GM21723 (cell line): ENCODE data around the gene SCARB1.

Source experiments
- ATAC-seq: cut with Tn5 transposase; IDR thresholded peaks from one replicate; pipeline ENCODE4 v1.9.1; 2021; ENCODE audit warnings: mild to moderate bottlenecking, moderate library complexity; ENCODE audit not compliant: unreplicated experiment

Gene SCARB1

DNA sequence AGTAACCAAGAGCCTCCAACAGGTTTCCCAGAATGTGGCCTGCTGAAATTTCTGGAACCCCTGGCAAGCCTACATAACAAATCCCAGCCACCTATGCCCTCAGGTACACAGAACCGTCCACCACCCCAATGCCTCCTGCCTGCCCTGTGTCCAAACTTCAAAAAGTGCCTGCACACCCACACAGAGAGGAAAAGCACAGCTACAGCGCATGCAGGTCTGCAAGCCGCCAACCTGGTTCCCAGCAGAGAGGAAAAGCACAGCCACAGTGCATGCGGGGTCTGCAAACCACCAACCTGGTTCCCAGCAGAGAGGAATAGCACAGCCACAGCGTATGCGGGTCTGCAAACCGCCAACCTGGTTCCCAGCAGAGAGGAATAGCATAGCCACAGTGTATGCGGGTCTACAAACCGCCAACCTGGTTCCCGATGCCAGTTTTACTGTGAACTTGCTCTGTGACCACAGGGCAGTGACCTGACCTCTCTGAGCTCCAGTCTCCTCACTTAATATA, 113.5 kb downstream of the SCARB1 start:
- ATAC-seq = no peak

DNA sequence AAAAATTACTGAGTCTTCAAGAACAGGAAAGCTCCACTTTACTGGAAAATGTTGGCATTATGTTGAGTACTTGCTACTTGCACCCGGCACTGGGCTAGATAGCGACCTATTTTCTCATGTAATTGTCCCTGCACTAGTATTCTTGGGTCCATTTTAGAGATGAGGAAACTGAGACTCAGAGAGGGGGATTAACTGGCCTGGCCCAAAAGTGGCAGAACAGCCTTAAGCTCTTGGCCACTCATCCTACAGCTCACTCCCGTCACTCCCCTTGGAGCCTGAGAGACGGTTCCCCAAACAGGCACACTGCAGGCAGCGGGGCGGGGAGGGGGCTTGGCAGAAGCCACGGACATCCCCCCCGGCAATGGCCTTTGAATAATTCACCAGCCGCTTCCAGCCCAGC, 113.9 kb downstream of the SCARB1 start:
- ATAC-seq = no peak

DNA sequence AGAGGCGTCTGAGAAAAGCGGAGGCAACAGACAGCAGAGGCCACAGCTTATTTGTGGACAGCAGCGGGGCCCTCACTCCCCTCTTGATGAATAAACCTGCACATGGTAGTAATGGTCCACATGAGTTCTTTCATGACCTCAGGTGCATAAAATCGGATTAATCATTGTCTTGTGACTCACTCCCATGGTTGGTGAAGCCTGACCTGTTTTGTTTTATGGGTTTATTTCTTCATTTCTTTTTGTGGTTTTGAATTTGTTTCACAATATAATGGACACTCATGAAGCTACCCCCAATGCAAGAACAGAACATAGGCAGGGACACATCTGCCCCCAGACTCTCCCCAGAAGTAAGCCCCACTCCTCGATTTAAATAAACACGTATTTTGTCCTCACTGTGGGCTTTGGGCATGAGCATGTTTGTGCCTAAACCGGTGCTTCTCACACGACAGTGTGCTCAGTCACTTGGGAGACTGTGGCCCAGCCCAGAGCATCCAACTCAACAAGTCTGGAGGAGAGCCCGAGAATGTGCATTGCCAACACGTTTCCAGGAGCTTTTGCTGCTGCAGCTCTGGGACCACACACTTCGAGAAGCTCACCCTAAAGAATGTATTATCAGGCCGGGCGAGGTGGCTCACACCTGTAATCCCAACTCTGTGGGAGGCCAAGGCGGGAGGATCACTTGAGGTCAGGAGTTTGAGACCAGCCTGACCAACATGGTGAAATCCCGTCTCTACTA, 116.1 kb downstream of the SCARB1 start:
- ATAC-seq = no peak

DNA sequence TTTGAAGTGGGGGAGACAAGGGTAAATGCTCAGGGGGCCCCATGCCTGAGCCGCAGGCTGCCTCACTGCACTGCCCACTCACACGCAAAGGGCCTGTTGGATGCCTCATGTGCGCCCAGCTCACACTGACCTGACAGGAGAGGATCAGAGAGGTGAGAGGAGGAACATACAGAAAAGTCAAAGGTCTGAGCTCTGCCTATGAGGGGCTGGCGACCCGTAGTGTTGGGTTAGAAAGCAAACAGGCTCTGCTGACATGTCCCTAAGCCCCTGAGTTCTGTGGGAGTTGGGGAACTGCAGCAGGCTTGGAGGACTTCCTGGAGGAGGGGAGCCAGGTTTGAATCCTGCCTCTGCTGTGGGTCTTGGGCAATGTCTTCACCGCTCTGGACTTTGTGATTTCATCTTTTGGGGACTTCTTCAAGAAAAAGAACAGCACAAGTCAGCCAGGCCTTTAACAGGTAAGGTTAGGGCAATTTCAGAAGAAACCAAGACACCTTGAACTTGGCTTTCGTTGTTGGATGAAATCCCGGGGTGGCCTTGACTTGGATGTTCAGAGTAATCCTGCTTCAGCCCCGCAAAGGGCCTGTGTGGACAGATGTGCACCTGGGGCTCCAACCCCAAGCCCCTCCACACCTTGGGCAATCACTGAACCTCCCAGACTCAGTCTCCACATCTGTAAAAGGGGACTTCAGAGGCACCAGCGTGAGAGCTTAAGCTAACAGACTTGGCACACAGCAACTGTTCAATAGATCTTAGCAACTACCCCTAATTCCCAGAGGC, 116.8 kb downstream of the SCARB1 start:
- no peak for ATAC-seq

DNA sequence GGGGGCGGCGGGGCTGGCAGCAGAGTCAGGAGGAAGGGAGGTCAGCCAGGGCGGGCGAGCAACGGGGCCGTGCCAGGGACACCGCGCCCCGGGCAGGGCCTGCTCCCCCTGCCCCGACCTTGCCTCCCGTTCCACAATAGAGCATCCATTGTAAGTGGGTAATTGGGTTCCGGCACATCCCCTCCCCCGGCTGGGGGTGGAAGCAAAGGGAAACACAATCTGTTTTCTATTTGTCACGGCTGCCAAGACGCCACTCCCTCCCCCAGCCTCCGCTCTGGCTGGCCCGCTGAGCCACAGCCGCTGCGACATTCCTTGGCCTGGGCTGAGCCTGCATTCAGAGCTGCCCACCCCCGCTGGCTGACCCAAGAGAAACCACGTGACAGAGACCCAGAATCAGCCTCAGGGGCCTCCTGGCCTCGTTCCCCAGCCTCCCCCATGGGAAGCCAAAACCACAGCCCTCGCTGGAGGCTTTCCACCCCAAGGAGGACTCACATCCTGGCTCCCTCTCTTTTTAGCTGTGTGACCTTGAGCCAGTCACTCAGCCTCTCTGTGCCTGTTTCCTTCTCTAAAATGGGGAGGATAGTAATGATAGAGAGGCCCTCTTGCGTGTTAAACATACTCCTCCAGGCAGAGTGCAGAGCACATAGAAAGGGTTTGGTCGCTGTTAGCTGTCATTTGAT, 117.6 kb downstream of the SCARB1 start:
- no peak for ATAC-seq

DNA sequence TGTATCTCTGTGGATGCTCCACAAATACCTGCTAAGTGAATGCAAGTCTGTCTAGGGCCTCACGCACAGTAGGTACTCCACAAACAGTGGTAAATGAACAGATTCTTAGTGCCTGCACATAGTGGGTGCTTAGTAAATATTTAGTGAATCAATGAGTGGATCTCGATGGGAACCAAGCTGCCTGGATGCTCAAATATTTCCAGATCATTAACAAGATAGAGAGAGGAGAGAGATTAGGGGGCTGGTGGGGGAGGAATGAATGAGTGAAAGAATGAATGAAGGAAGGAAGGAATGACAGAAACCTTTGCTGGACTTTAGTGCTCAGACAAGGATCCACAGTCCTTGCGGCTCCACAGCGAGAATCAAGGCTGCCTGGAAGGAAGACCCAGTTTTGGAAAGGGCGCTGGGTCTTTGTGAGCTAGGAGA, 118.2 kb downstream of the SCARB1 start:
- ATAC-seq = no peak

DNA sequence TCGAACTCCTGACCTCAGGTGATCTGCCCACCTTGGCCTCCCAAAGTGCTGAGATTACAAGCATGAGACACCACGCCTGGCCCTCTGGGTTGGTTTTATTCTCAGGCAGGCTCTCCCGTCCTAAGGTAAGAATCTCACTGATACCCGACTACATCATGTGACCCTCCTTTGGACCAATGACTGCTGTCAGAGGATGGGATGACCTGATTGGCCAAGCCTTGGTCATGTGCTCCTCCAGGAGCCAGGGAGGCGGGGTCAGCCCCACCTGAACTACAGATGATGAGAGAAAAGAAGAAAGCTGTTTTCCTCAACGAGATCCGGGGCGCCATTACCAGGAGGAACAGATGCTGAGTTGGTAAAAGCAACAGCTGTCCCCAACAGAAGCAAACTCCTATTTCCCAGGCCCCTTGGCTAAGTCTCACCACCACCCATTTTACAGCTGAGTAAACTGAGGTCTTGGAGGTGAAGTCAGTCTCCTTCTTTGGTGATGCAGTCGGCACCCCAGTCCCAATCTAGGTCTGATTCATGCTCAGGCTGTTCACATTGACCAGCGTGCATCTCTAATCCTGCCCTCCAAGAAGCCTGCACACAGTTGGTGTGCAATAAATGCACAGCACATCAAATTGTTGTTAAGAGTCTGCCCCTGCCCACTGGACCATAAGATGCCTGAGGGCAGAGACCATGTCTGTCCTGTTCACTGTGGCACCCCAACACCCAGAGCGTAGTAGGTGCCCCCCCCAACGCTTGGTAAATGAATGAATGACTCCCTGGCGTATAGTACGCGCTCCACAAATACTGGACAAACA, 118.8 kb downstream of the SCARB1 start:
- ATAC-seq = no peak

DNA sequence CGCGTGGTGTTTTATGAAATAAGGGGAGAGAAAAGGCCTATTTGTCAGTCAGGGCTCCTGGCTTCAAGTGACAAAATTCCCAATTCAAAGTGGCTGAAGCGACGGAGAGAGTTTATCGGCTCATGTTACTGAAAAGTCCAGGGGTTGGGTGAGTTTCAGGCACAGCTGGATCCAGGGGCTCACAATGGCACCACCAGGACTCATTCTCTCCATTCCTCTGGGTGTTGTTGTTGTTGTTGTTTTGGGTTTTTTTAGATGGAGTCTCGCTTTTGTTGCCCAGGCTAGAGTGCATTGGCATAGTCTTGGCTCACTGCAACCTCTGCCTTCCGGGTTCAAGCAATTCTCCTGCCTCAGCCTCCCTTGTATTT, 119.4 kb downstream of the SCARB1 start:
- ATAC-seq = no peak

DNA sequence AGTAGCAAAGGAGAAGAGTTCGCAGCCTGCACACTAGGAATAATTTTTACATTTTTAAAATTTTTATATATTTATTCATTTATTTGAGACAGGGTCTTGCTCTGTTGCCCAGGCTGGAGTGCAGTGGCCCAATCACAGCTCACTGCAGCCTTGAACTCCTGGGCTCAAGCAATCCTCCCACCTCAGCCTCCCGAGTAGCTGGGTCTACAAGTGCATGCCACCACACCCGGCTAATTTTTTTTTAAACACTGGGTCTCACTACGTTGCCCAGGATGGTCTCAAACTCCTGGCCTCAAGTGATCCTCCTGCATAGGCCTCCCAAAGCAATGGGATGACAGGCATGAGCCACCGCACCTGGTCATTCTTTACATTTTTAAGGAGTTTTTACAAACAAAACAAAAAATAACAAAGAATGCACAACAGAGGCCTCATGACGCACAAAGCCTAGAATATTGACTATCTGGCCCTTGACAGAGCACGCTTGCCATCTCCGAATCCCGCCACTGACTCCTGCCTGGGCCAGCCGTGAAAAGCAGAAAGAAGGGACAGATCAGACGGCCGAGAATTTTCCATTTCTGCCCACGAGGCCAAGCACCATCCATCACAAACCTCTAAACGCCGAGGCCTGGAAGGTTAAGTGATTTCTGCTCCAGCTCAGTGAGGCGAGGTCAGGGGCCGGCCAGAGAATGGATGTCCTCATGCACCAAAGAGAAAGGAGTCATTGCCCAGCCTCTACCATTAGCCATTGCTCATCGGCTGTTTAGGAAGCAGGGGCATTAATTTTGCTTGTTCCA, 120.0 kb downstream of the SCARB1 start:
- no peak for ATAC-seq

DNA sequence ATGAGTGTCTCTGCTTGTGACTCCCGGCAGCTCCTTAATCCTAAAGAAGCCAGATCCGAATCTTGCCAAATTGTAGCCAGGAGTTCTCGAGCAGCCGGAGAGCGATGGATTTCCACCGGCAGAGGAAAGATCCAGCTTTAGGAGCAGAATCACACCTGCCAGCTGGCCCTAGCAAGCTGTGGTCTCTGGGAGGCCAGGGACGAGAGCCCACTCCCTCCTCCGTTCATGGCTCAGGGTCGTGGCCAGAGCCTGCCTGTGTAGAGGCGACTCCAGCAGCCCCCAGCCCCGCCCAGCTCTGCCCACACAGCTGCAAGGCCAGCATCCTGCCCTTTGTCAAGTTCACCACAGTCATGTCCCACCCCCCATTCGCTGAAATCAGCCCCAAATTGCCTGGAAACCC, 121.0 kb downstream of the SCARB1 start:
- ATAC-seq = no peak

DNA sequence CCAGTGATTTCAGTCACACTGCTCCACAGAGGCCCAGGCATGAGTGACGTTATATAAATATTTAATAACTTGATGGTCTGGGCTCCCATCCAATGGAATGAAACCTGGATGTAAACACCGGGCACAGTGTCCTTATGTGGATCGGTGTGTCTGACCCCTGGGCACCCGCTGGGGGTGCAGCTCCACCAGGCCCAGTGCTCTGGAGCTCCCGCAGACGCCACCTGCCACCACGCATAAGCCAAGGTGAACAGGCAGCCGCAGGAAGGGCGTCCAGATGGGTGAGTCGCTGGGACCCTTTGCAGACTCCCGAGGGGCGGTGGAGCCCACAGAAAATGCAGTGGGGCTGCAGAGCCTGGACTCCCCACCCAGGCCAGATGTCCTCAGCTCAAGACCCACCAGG, 121.6 kb downstream of the SCARB1 start:
- ATAC-seq = no peak

DNA sequence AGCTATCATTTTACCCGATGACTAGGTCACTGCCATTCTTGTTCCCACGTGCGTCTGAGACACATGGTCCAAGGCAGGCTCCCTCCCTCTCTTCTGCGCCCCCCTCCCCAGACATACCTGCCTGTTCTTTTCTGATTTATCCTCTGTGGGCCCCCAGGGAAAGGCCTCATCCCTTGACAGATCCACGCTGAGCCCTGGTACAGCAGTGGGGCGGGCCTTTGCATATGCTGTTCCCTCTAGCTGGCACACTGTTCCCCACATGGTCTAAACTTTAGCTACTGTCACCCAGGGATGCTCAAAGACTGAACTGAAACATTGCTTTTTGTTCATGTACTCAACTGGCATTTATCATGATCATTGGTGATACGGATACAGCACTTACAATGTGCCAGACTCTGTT, 122.5 kb downstream of the SCARB1 start:
- no peak for ATAC-seq

DNA sequence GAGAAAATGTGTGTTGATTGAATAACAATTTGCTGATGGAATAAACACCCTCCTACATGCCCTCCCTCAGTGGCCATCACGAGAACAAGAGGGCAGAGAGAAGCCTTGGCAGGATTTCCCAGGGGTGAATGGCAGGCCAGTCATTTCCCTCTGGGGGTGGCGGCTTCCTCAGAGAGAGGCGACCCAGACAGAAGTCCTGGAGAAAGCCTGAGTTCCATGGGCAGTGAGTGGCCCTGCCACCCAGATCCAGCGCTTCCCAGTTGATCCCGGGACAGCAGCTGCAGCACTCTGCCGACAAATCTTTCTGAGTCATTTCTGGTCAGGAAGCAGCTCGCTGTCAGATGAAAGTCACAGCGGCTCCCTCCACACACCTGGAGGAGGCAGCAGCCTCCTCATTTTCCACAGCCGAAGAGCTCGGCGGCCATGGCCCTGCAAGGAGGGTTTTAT, 123.0 kb downstream of the SCARB1 start:
- no peak for ATAC-seq

DNA sequence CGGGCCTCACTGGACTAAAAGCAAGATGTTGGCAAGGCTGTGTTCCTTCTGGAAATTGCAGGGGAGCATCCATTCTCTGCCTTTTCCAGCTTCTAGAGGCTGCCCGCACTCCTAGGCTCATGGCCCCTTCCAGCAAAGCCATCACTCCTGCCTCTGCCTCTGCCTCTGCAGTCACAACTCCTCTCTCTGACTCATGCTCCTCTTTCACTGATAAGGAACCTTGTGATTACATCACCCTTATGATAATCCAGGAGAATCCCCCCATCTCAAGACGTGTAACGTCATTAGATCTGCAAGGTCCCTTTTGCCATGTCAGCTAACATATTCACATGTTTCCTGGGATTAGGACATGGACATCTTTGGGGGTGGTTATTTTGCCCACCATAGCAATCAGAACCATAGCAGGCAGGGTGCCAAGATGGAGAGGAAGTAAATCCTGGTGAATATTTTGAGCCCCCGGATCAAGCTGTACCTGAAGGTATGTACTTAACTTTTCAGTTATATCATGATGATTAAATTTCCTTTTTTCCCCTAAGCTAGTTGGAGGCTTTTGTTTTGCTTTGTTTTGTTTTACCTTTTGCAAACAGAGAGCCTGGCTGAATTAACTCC, 123.6 kb downstream of the SCARB1 start:
- no peak for ATAC-seq

DNA sequence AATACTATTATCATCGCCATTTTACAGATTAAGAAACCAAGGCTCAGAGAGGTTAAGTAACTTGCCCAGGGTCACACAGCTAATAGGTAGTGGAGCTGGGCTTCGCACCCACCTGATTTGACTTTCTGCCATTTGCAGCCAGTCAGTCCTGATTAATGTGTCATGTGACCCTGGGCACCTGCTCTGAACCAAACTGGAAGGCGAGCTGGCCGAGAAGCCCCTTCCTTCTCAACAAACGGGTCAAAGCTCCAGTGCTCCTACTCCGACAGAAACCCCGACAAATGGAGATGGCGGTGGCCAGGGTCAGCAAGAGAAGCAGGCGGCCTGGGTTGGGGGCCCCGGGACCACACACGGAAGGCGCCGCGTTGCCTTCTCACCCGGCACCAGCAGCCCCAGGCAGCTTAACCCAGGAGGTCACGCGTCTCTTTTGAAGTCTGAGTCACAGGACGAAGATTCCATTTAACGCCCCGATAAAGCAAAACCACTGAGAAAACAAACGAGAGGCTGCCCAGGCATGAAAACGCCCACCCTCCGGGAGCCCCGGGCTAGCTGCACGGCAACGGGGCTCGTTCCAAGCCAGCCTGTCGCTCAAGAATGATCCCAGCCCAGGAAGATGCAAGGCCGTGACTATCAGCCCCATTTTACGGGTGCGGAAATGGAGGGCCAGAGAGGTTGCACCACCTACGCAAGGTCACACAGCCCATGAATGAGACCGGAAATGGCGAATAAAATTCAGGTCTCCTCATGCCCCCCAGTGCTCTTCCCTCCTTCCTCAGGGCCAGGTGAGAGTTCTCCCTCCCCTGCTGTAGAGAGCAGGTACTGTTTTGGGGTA, 124.8 kb downstream of the SCARB1 start:
- no peak for ATAC-seq

DNA sequence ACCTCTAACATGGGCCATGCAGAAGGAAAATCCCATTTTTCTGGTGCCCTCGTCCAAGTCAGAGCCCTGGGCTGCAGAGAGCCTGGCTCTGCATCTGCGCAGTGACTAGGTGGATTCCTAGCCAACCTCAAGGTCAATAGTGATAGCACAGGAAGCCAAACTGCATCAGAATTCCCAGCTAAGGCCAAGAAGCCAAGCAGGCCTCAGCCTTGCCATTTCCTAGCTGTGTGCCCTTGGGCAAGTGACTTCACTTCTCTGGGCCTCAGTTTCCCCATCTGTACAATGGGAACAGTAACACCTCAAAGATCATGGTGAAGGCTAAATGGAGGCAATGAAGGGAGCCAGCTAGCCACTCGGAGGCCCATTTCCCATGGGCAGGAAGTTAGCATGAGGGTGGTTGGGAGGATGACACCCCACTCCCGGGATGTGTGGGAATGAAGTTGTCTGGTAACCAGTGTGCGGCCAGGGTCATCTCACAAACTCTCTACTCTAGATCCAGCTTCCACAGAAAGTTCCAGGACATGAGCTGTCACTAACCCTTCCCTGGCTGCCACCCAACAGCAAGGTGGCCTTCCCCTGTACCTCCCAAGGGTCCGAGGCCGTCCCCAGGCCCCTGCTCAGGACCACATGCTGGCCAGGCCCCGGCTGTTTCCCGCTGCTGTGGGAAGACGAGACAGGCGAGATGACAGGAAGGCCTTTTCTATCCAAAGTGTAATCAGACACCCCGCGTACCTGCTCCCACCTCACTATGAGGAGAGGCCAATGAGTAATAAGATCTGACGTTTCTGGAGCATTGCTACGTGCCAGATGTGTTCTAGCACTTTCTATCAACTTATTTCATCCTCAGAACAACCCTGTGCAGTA, 125.7 kb downstream of the SCARB1 start:
- no peak for ATAC-seq

DNA sequence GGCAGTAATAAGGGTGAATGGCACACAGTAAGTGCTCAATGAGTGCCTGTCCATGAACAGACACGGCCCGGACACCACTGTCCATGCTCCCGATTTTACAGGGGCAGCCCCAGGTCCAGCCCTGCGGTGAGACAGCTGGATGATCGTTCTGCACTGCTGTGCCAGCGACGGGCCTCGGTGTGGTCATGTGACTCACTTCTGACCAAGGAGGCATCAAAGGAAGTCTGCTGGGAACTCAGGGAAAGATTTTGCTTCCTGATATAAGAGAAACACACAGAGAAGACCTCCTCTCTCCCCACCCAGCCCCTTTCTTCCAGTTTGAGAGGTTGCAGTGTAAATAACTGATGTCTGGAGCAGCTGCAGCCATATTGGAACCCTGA, 126.6 kb downstream of the SCARB1 start:
- no peak for ATAC-seq
